Neural crest cell (in vitro differentiated cells): ENCODE measurements around the gene KPNA4. TPM values are rescaled to one million over a fixed set of nuclear protein-coding genes. Genes with fewer than 3 reads are reported as not detected.

Experiments
- DNase-seq: peaks from one replicate; pipeline ENCODE4 v3.0.0; 2021; ENCODE audit warnings: low read depth, mixed read lengths, low spot score
- H3K27ac Mint-ChIP-seq: one replicate; pipeline ENCODE4 v1.8.0; 2021; ENCODE audit warnings: mild to moderate bottlenecking, mixed read lengths; ENCODE audit not compliant: unreplicated experiment
- H3K27me3 Mint-ChIP-seq: 2 replicates; pipeline ENCODE4 v1.8.0; 2021; ENCODE audit warnings: low read depth, mild to moderate bottlenecking, mixed read lengths
- H3K36me3 Mint-ChIP-seq: 2 replicates; pipeline ENCODE4 v1.8.0; 2021; ENCODE audit warnings: low read depth, mild to moderate bottlenecking, mixed read lengths
- H3K4me1 Mint-ChIP-seq: 2 replicates; pipeline ENCODE4 v1.8.0; 2021; ENCODE audit warnings: mixed read lengths
- H3K4me3 Mint-ChIP-seq: one replicate; pipeline ENCODE4 v1.8.0; 2021; ENCODE audit warnings: mild to moderate bottlenecking, mixed read lengths
- H3K9me3 Mint-ChIP-seq: 2 replicates; pipeline ENCODE4 v1.8.0; 2021; ENCODE audit warnings: mixed read lengths
- CTCF ChIP-seq: fragments of 200-600 bp; sonication (generic); conservative IDR thresholded peaks from 2 replicates; pipeline ENCODE4 v1.5.0; 2021; ENCODE audit warnings: antibody characterized with exemption, mild to moderate bottlenecking
- total RNA-seq: library from RNA; stranded (reverse); gene quantifications from 2 replicates; pipeline ENCODE4 v1.2.1, GENCODE V29; 2021

Gene KPNA4
- total RNA-seq, 1 donor from 2014 or later = 57.8 TPM

GRCh38 chr3:160451602-160452001 is 113.8 kb downstream of the KPNA4 start:
- H3K27ac Mint-ChIP-seq = no peak overlapping the region
- DNase-seq = no peak
- H3K4me1 Mint-ChIP-seq = peaks cover 33% of the 10 kb centered on the region
- no peaks in the 10 kb centered on the region for H3K9me3 Mint-ChIP-seq
- TF ChIP-seq CTCF = no peak
- H3K27me3 Mint-ChIP-seq = no peaks in the 10 kb centered on the region
- peaks cover 5% of the 10 kb centered on the region for H3K36me3 Mint-ChIP-seq
- no peak overlapping the region for H3K4me3 Mint-ChIP-seq

- no peaks in the 10 kb centered on the region for H3K9me3 Mint-ChIP-seq
- no peak for TF ChIP-seq CTCF
- H3K36me3 Mint-ChIP-seq = peaks cover 10% of the 10 kb centered on the region
- no peak for DNase-seq
- H3K4me3 Mint-ChIP-seq = peak overlapping the region; percentile 97
- H3K27me3 Mint-ChIP-seq = no peaks in the 10 kb centered on the region
- peaks cover 37% of the 10 kb centered on the region for H3K4me1 Mint-ChIP-seq
- peak overlapping the region; percentile 97 for H3K27ac Mint-ChIP-seq
Measured at GRCh38 chr3:160450846-160451245, 114.5 kb downstream of the KPNA4 start.

- no peak for TF ChIP-seq CTCF
- H3K36me3 Mint-ChIP-seq = peaks cover 13% of the 10 kb centered on the region
- peaks cover 37% of the 10 kb centered on the region for H3K4me1 Mint-ChIP-seq
- no peaks in the 10 kb centered on the region for H3K9me3 Mint-ChIP-seq
- H3K4me3 Mint-ChIP-seq = peak within 1 kb of the TSS; percentile 97
- peak within 1 kb of the TSS; percentile 99 for H3K27ac Mint-ChIP-seq
- peak; percentile 92 for DNase-seq
- H3K27me3 Mint-ChIP-seq = no peaks in the 10 kb centered on the region
Measured at GRCh38 chr3:160449636-160450598, 115.5 kb downstream of the KPNA4 start, which contains the start of gene TRIM59. Gene TRIM59, minus strand, starts transcription at chr3:160449786. Its CDS starts 10,603 bp downstream, at chr3:160439183.

- TF ChIP-seq CTCF = no peak
- no peak for DNase-seq
Measured at GRCh38 chr3:160448845-160449635, 116.3 kb downstream of the KPNA4 start.

GRCh38 chr3:160447544-160447943 is 117.8 kb downstream of the KPNA4 start:
- Mint-ChIP-seq H3K9me3 (no peaks in the 10 kb centered on the region), H3K4me3 (peak overlapping the region; percentile 72), H3K27ac (no peak overlapping the region), H3K36me3 (peaks cover 30% of the 10 kb centered on the region), H3K27me3 (no peaks in the 10 kb centered on the region), H3K4me1 (peaks cover 40% of the 10 kb centered on the region)
- DNase-seq = no peak
- TF ChIP-seq CTCF = no peak

More at GRCh38 chr3:160448845-160449635, 116.3 kb downstream of the KPNA4 start:
- H3K9me3 Mint-ChIP-seq = no peaks in the 10 kb centered on the region
- H3K27ac Mint-ChIP-seq = peak overlapping the region; percentile 99
- peak overlapping the region; percentile 97 for H3K4me3 Mint-ChIP-seq
- H3K27me3 Mint-ChIP-seq = no peaks in the 10 kb centered on the region
- H3K4me1 Mint-ChIP-seq = peaks cover 40% of the 10 kb centered on the region
- H3K36me3 Mint-ChIP-seq = peaks cover 19% of the 10 kb centered on the region
